Head of caudate nucleus (tissue), 42 donors: ENCODE results near the gene RADIL.

ENCODE experiments used
- DNase-seq, 42 donors: peaks; one replicate each; pipeline versions ENCODE4 v3.0.0 to v3.0.0-alpha.2; 2020 to 2021; ENCODE audit warnings: mixed read lengths in 7 of 42
- intact Hi-C: fragments of 100-400 bp; cut with DNase I; formaldehyde crosslinking; loops from one replicate; pipeline ENCODE4 v1.15.0; 2022

RADIL gene

DNA sequence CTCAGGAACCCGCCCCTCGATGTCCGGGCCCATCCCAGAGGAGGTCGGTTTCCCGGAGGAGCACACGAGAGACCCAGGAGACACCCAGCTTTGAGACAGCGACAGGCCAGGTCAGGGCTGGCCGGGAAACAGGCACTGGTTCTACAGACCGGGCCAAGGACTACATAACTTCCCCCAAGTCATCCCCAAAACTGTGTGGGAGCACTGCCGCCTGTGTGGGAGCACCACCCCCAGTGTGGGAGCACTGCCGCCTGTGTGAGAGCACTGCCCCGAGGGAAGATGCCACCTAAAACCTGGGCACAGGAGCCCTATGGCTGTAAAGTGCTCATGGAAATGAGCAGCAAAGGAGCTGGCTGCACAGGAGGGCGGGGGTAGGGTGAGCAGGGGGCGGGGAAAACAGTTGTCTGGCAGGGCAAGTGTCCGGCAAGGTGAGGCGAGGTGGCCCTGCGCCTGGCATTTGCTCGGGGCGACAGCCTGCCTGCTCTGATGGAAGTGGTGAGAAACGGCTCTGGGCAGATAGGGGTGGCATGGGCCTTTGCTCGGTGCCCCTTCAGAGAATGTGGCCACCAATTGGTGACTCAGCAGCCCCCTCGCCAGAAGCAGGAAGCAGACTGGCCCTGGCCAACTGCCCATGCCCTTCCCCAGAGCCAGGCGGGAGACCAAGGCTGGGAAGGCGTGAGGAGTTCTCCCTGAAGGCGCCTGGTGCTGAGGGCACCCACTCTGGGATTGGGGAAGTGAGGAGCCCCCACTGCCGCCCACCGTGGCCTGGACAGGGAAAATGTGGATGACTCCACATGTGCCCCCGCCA, 47.9 kb downstream of the RADIL start:
- intact Hi-C loops, result no loop called here
- peak in 4 of 42 donors; percentile 10 to 25 (median 16) for DNase-seq

DNA sequence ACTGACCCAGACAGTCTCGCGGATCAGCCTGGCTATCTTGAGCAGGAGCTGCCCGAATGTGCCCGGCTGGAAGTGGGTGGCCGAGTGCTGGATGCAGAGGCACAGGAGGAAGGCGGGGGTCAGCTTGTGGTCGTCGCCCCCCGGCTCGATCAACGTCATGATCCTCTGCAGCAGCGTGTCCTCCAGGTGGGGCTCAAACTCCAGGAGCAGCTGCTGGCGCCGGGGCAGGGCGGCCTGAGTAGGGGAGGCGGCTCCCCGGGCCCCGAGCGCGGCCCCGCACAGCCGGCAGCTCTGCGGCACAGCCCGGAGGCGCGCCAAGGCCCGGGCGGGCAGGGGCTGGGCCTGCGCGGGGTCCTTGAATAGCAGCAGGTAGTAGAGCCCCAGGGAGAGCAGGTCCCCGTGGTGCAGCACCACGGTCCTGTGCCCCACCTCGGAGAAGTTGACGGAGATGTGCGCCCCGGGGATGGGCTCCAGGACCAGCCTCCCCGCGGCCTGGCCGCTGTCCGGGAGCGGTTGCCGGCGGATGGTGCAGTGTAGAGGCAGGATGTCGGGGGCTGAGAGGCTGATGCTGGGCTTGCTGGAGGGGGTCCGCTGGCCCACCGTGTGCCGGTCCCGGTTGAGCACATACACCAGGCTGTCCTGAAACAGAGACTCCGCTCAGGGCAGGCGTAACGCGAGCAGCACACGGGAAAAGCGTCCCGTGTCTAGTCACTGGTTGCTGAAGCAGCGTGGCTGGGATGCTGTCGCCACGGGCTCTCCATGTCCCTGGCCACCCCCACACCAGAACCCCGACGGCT, 48.7 kb downstream of the RADIL start:
- intact Hi-C loops, result no loop called here
- DNase-seq, result peak in 3 of 42 donors; percentile 0 to 14 (median 12)

GRCh38 chr7:4833691-4834600, 49.6 kb downstream of the RADIL start:
- intact Hi-C loops, result no loop called here
- no peak for DNase-seq

- no peak for DNase-seq
- intact Hi-C loops, result no loop called here
Observed at GRCh38 chr7:4833176-4833575, 50.3 kb downstream of the RADIL start.

DNA sequence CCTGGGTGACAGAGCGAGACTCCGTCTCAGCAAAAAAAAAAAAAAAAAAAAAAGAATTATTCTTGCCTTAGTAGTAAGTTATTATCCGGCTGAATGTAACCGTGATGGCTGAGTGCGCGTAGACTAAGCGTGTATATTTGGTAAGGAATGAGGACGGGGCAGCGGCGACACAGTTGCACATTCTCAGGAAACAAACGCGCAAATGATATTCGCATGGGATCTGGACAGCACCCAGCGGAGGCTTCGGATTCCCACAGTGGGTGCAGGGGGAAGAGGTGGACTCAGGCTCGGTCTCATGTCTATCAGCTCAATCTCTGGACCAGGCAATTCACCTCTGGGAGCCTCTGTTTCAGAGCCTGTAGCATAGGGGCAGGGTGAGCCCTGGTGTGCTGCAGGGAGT, 50.8 kb downstream of the RADIL start:
- DNase-seq, result no peak
- intact Hi-C loops, result no loop called here

DNA sequence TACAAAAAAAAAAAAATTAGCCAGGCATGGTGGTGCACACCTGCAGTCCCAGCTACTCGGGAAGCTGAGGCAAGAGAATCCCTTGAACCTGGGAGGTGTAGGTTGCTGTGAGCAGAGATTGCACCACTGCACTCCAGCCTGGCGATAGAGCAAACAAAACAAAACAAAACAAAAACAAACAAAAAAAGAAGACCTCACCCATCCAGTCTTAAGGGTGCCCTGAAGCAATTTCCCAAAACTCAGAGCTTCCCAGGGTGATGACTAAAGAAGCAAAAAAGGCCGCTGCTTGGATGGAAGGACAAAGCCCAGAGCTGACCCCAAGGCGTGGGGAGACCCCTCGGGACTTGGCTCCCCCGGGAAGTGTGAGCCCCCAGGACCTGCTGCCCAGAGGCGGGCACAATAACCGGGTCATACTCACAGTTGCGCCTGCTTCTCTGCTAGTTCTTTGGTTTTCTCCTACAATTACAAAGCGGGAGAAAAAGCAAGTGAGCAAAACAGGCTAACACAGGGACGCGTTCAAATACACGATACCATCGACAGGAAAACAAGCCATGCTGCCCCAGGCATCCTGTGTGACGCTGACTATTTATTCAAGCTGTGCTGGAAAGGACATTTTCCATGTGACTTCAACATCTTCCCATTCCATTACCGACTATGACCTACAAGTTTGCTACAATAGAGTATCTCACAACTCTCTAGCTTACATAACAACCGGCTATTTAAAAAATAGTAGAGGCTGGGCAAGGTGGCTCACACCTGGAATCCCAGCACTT, 51.6 kb downstream of the RADIL start:
- DNase-seq, result no peak
- intact Hi-C loops, result no loop called here

GRCh38 chr7:4830176-4830575, 53.3 kb downstream of the RADIL start:
- peak in 41 of 42 donors; percentile 10 to 75 (median 55) for DNase-seq
- intact Hi-C loops, result no loop called here

- DNase-seq, result no peak
- intact Hi-C loops, result no loop called here
Observed at GRCh38 chr7:4828720-4829383, 54.7 kb downstream of the RADIL start.

- intact Hi-C loops, result no loop called here
- DNase-seq, result no peak
Observed at GRCh38 chr7:4825081-4825480, 58.4 kb downstream of the RADIL start.

DNA sequence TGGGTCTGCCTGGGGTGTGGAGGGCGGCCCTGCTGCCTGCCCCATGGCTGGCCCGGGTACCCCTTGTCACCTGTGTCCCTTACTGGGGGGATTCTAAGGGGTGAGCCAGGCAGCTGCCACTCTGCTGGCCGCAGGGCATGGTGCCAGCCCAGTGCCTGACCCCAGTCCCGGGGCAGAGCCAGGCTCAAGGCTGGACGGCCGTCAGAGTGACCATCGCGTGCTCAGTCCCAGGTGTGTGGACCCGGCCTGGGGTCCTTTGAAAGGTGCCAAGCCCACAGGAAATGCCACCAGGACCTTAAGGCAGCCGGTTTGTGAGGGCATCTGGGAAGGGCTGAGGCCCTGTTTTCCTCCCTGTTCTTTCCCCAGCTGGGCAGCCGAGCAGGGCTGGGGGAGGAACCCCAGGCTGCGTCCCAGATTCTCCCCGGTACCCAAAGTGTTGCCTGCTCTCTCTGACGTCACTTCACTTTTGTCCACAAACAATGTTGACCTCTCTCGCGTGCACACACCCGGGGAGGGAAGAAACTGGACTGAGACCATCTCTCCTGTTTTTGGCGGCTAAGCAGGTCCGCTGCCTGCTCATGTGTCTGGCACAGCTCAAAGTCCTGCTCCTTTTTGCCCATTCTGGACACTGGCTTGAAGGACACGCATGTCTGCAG, 59.3 kb downstream of the RADIL start:
- peak in 1 of 42 donors; percentile 7 for DNase-seq
- intact Hi-C loops, result no loop called here

DNA sequence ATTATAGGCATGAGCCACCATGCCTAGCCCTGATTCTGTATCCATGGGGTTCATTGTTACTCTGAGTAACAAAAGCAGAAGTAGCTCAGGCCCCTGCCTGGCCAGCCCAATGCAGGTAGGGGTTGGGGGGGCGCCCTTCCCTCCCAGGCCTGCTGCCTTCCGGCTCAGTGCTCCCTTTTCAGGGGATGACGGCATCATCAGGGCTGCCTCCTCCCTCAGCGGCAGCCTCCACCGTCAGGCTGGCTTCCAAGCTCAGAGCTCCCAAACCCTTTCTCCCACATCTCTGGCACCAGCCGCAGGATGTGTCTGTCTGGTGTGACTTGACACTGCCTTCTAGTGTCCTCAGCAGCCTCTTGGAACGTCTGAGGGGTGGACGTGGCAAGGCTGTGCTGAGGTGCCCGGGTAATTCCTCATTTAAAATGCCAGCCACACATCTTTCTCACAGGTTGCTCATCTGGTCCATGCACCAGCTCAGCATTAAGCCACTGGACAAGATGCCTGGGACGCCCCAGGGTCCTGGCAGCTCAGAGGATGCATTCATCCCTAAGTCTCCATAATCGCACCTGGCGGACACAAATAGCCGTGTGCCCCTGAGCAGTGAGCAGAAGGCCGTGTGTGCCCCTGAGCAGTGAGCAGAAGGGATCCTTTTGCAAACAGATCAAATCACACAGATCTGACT, 59.9 kb downstream of the RADIL start:
- DNase-seq, result no peak
- intact Hi-C loops, result no loop called here

- no peak for DNase-seq
- intact Hi-C loops, result no loop called here
Observed at GRCh38 chr7:4822677-4823076, 60.8 kb downstream of the RADIL start.

DNA sequence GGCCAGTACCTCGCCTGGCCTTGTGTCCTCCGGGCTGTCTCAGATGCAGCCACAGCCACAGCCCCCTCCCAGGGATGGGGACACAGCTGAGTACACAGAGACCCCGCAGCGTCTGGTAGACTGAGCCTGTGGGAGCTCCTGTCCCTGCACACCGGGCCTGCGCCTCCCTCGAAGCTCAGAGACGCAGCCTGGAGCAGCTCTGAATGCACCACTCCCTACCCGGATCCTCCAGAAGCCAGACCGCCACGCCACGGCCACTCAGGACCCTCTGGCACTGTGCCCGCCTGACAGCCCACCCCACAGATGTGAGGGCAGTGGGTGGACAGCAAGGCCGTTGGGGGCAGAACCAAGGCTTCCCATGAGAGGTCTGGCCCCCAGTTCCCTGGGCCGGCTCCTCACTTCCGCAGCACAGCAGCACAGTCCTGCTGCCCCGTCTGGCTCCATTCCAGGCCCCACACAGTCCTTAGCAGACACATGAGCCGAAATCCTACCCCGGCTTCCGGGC, 62.5 kb downstream of the RADIL start:
- DNase-seq, result no peak
- intact Hi-C loops, result no loop called here

DNA sequence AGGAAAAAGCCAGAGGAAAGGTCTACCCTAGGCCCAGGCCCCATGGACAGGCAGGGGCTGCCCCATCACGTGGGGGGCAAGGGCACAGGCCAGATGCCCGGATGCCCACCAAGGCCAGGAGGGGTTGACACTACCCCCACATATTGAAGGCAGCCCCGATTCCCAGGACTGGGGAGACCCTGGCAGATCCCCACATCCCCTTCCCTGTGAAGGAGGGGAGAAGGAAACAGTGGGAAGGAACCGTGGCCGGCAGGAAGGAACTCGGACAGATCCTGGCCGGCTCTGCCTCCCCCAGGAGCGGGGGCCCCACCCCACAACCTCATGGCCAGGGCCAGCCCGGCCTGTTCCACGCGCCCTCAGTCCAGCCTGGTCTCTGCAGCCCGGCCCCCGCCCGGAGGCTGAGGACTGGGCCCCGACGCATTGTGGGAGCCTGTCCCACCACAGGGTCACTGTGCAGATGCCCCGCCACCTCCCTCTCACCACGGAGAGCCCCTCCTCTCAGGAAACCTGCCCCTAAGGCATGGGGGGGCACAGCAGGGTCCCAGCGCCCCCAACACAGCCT, 63.0 kb downstream of the RADIL start:
- DNase-seq, result no peak
- intact Hi-C loops, result no loop called here

- no peak for DNase-seq
- intact Hi-C loops, result no loop called here
Observed at GRCh38 chr7:4819560-4820404, 63.7 kb downstream of the RADIL start.
